ENCODE measurements around the gene SLC40A1. TPM values are rescaled to one million over a fixed set of nuclear protein-coding genes. Genes with fewer than 3 reads are reported as not detected.

Gene SLC40A1
- polyA plus RNA-seq, 1 experiment = 0.47 TPM

GRCh38 chr2:189540551-189540950 lies 40.0 kb downstream of the SLC40A1 start:
- ChIA-PET CTCF (interaction anchor here (0.8 kb wide), 2 partner anchors 16 to 84 kb away, joined by 3 read pairs; no protein-coding TSS in a partner anchor), POLR2A (no interaction called here)
- no peak for DNase-seq (ENCODE audit: low read depth)

GRCh38 chr2:189538402-189538801 lies 42.2 kb downstream of the SLC40A1 start:
- CTCF ChIA-PET = no interaction called here
- TF ChIP-seq, protein P1, sequence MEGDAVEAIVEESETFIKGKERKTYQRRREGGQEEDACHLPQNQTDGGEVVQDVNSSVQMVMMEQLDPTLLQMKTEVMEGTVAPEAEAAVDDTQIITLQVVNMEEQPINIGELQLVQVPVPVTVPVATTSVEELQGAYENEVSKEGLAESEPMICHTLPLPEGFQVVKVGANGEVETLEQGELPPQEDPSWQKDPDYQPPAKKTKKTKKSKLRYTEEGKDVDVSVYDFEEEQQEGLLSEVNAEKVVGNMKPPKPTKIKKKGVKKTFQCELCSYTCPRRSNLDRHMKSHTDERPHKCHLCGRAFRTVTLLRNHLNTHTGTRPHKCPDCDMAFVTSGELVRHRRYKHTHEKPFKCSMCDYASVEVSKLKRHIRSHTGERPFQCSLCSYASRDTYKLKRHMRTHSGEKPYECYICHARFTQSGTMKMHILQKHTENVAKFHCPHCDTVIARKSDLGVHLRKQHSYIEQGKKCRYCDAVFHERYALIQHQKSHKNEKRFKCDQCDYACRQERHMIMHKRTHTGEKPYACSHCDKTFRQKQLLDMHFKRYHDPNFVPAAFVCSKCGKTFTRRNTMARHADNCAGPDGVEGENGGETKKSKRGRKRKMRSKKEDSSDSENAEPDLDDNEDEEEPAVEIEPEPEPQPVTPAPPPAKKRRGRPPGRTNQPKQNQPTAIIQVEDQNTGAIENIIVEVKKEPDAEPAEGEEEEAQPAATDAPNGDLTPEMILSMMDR (IDR thresholded peaks at IDR 0.05; ENCODE audit: insufficient read depth, low read depth, low read length) = no peak
- no peak for DNase-seq (ENCODE audit: low read depth)
- POLR2A ChIA-PET = no interaction called here
- H3K36me3 ChIP-seq (ENCODE audit: control insufficient read depth, insufficient read depth, low read length) = no peaks in the 10 kb centered on the region
- no peak overlapping the region for H3K4me3 ChIP-seq (ENCODE audit: low read depth, low read length)
- no peaks in the 10 kb centered on the region for H3K27me3 ChIP-seq (ENCODE audit: control insufficient read depth, insufficient read depth, low read length)

More at GRCh38 chr2:189540551-189540950, 40.0 kb downstream of the SLC40A1 start:
- TF ChIP-seq, protein P1 (IDR thresholded peaks at IDR 0.05; ENCODE audit: insufficient read depth, low read depth, low read length) = no peak
- H3K4me3 ChIP-seq (ENCODE audit: low read depth, low read length) = no peak overlapping the region
- no peaks in the 10 kb centered on the region for H3K27me3 ChIP-seq (ENCODE audit: control insufficient read depth, insufficient read depth, low read length)
- H3K36me3 ChIP-seq (ENCODE audit: control insufficient read depth, insufficient read depth, low read length) = no peaks in the 10 kb centered on the region

- Histone ChIP-seq H3K4me3 (ENCODE audit: low read depth, low read length) (no peak overlapping the region), H3K27me3 (ENCODE audit: control insufficient read depth, insufficient read depth, low read length) (no peaks in the 10 kb centered on the region), H3K36me3 (ENCODE audit: control insufficient read depth, insufficient read depth, low read length) (no peaks in the 10 kb centered on the region)
- TF ChIP-seq, protein P1 (IDR thresholded peaks at IDR 0.05; ENCODE audit: insufficient read depth, low read depth, low read length) = no peak
- CTCF ChIA-PET = interaction anchor here (1.1 kb wide), 1 partner anchor 12 kb away, joined by 4 read pairs; no protein-coding TSS in a partner anchor
- DNase-seq (ENCODE audit: low read depth) = no peak
- POLR2A ChIA-PET = no interaction called here
Observed at GRCh38 chr2:189536830-189537229, 43.8 kb downstream of the SLC40A1 start.

DNA sequence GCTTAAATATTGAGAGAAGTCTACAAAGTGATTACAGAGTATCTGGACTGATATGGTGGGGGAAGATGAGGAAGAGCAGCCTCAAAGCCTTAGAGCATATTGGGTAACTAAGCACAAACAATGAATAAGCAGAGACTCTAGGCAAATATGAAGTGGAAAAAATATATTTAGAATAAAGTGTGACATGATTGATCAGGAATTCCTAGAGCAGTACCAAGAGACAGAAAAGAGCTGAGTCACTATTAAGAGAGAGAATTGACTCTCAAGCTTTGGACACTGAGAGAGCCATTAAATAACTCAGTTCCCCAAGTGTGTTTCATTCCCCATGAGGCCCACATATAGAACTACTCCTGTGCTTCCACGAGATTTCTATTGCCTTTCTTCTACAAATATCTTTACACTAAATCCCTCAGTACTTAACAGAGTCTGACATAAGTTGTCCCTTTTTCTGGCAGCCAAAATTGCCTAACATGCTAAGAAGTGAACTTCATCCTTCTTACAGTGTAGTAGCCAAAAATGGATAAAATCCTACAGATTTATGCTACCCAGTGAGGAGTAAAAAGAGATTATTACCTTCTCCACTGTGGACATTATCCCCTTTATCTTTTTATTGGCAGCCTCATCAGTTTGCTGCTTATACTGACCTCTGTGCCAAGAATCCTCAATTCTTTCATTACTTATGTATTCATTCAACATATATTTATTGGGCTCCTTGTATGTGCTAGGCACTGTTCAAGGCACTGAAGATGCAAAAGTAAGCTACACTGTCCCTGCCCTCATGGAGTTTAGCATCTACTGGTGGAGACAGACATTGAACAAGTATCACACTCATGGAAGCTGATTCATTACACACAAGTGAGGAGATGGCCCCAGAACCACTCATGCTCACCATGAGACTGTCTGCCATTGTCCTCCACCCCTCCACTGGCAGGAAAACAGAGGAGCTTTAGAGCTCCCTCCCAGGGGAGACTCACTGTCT lies 45.4 kb downstream of the SLC40A1 start:
- H3K27me3 ChIP-seq (ENCODE audit: control insufficient read depth, insufficient read depth, low read length) = no peaks in the 10 kb centered on the region
- POLR2A ChIA-PET = no interaction called here
- CTCF ChIA-PET = no interaction called here

More for the DNA sequence above, 45.4 kb downstream of the SLC40A1 start:
- TF ChIP-seq, protein P1 (IDR thresholded peaks at IDR 0.05; ENCODE audit: insufficient read depth, low read depth, low read length) = no peak
- Histone ChIP-seq H3K4me3 (ENCODE audit: low read depth, low read length) (no peak overlapping the region), H3K36me3 (ENCODE audit: control insufficient read depth, insufficient read depth, low read length) (no peaks in the 10 kb centered on the region)
- DNase-seq (ENCODE audit: low read depth) = peak; percentile 46
